Neural progenitor cell (in vitro differentiated cells): ENCODE results near the gene VWA5B1.

Experiments used
- EZH2 ChIP-seq: fragments of 200-600 bp; sonication (generic); IDR thresholded peaks from 2 replicates; pipeline ENCODE4 v1.6.1; 2017; ENCODE audit warnings: antibody characterized with exemption, mild to moderate bottlenecking, moderate library complexity
- EZH2phosphoT487 ChIP-seq: fragments of 200-600 bp; sonication (generic); IDR thresholded peaks from 2 replicates; pipeline ENCODE4 v1.6.1; 2017; ENCODE audit warnings: antibody characterized with exemption
- TF ChIP-seq, protein P1 (sequence below): fragments of 200-600 bp; sonication (generic); IDR thresholded peaks from 2 replicates; pipeline ENCODE4 v1.5.1; 2017; ENCODE audit warnings: antibody characterized with exemption, mild to moderate bottlenecking

GRCh38 chr1:20353836-20354235, 63.2 kb downstream of the VWA5B1 start:
- TF ChIP-seq, protein P1, sequence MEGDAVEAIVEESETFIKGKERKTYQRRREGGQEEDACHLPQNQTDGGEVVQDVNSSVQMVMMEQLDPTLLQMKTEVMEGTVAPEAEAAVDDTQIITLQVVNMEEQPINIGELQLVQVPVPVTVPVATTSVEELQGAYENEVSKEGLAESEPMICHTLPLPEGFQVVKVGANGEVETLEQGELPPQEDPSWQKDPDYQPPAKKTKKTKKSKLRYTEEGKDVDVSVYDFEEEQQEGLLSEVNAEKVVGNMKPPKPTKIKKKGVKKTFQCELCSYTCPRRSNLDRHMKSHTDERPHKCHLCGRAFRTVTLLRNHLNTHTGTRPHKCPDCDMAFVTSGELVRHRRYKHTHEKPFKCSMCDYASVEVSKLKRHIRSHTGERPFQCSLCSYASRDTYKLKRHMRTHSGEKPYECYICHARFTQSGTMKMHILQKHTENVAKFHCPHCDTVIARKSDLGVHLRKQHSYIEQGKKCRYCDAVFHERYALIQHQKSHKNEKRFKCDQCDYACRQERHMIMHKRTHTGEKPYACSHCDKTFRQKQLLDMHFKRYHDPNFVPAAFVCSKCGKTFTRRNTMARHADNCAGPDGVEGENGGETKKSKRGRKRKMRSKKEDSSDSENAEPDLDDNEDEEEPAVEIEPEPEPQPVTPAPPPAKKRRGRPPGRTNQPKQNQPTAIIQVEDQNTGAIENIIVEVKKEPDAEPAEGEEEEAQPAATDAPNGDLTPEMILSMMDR = no peak
- no peak for TF ChIP-seq EZH2
- TF ChIP-seq EZH2phosphoT487 = no peak
